Endothelial cell of umbilical vein (primary cell): ENCODE measurements around the gene ANTXRL.

ENCODE experiments used
- EZH2 ChIP-seq: IDR thresholded peaks from 2 replicates; pipeline ENCODE4 v1.6.1; 2012; ENCODE audit warnings: borderline replicate concordance, low read depth, mild to moderate bottlenecking, moderate library complexity, low read length, inconsistent platforms; ENCODE audit not compliant: severe bottlenecking
- FOS ChIP-seq: IDR thresholded peaks from 2 replicates; pipeline ENCODE4 v1.6.1; 2011; ENCODE audit warnings: mild to moderate bottlenecking, low read length, moderate library complexity, borderline replicate concordance; ENCODE audit not compliant: insufficient read depth
- JUN ChIP-seq: IDR thresholded peaks from 2 replicates; pipeline ENCODE4 v1.6.1; 2011; ENCODE audit warnings: borderline replicate concordance, low read depth; ENCODE audit not compliant: insufficient read length, insufficient read depth
- MYC ChIP-seq: IDR thresholded peaks from one replicate; pipeline ENCODE4 v1.6.1; 2011; ENCODE audit warnings: mild to moderate bottlenecking, low read depth, low read length
- POLR2A ChIP-seq: IDR thresholded peaks from 2 replicates; pipeline ENCODE4 v1.6.1; 2012; ENCODE audit warnings: low read depth, mild to moderate bottlenecking, control low read depth, low read length
- POLR2AphosphoS5 ChIP-seq: IDR thresholded peaks from 2 replicates; pipeline ENCODE4 v1.6.1; 2012; ENCODE audit warnings: low read depth, mild to moderate bottlenecking, control low read depth, low read length, moderate library complexity; ENCODE audit not compliant: insufficient read depth
- TF ChIP-seq, protein P1 (sequence below), 2 donors: IDR thresholded peaks; 1 replicate in 1 of 2; 2 replicates in 1 of 2; pipeline ENCODE4 v1.5.1; 2011; ENCODE audit warnings: low read length in 2 of 2, mild to moderate bottlenecking in 2 of 2, moderate library complexity in 2 of 2, control low read depth in 1 of 2, inconsistent platforms in 1 of 2, low read depth in 1 of 2; ENCODE audit not compliant: insufficient read depth in 1 of 2; ENCODE audit errors: extremely low read depth in 1 of 2
- TF ChIP-seq, protein P2 (sequence below): IDR thresholded peaks from 2 replicates; pipeline ENCODE4 v1.6.1; 2011; ENCODE audit not compliant: insufficient read depth, insufficient read length

DNA sequence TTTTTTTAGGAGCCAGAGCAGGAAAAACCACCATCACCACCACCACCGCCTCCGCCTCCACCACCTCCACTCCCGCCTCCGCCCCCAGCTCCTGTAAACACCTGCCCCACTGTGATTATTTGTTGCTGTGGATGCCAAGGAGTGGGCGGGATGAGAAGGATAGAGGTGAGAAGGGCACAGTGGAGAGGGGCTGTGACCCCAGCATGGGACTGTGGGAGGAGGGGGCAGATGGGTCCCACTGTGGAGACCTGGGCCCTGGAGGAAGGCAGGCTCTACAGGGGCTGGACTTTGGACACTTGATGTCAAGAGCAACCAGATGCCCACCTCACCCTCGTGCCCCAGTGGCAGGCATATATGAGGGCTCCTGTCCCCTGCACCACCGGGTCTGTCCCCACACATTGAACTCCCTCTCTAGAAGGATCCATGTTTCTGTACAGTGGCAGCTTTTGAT, 24.7 kb downstream of the ANTXRL start:
- TF ChIP-seq POLR2A: no peak
- TF ChIP-seq, protein P1, sequence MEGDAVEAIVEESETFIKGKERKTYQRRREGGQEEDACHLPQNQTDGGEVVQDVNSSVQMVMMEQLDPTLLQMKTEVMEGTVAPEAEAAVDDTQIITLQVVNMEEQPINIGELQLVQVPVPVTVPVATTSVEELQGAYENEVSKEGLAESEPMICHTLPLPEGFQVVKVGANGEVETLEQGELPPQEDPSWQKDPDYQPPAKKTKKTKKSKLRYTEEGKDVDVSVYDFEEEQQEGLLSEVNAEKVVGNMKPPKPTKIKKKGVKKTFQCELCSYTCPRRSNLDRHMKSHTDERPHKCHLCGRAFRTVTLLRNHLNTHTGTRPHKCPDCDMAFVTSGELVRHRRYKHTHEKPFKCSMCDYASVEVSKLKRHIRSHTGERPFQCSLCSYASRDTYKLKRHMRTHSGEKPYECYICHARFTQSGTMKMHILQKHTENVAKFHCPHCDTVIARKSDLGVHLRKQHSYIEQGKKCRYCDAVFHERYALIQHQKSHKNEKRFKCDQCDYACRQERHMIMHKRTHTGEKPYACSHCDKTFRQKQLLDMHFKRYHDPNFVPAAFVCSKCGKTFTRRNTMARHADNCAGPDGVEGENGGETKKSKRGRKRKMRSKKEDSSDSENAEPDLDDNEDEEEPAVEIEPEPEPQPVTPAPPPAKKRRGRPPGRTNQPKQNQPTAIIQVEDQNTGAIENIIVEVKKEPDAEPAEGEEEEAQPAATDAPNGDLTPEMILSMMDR (IDR thresholded peaks at IDR 0.05; ENCODE audit: extremely low read depth in 1 of 2, insufficient read depth in 1 of 2, low read depth in 1 of 2, low read length in 2 of 2): no peak
- no peak for TF ChIP-seq EZH2
- TF ChIP-seq MYC: no peak
- TF ChIP-seq, protein P2, sequence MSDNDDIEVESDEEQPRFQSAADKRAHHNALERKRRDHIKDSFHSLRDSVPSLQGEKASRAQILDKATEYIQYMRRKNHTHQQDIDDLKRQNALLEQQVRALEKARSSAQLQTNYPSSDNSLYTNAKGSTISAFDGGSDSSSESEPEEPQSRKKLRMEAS: no peak
- TF ChIP-seq POLR2AphosphoS5: no peak
- TF ChIP-seq FOS: no peak
- TF ChIP-seq JUN: no peak
